HG02759 (cell line): ENCODE measurements around the gene POP4.
"Not testable (repeated sequence)": the region's sequence is repeated elsewhere in the genome, so short reads cannot be mapped to it uniquely, and the experiment has no call there.

ENCODE experiments used
- ATAC-seq: cut with Tn5 transposase; IDR thresholded peaks from one replicate; pipeline ENCODE4 v1.9.1; 2021; ENCODE audit warnings: mild to moderate bottlenecking, moderate library complexity; ENCODE audit not compliant: unreplicated experiment

Gene POP4, protein sequence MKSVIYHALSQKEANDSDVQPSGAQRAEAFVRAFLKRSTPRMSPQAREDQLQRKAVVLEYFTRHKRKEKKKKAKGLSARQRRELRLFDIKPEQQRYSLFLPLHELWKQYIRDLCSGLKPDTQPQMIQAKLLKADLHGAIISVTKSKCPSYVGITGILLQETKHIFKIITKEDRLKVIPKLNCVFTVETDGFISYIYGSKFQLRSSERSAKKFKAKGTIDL

GRCh38 chr19:29605653-29606419 is at the start of gene POP4:
Gene POP4, plus strand, starts transcription at chr19:29606283. Its CDS starts 36 bp downstream, at chr19:29606319.
- peak; percentile 80 for ATAC-seq

- ATAC-seq = not testable (repeated sequence)
These were observed 47.0 kb upstream of the POP4 start for GRCh38 chr19:29559110-29559509.

DNA sequence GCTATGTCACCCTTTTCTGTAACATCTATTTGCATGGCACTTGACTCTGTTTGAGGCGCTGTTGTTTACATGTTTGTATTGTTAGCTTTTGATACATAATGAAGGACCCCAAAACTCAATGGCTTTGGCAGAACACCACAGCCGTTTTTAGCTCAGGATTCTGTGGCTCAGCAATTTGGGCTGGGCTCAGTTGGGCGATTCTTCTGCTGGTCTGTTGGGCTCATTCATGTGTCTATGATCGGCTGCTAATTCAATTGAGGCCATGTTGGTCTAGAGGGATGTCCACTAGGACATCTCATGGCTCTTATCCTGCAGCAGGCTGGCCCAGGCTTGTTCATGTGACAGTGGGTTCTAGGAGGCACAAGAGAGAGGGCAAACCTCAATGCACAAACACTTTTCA is 46.3 kb upstream of the POP4 start:
- ATAC-seq = no peak

GRCh38 chr19:29560313-29561075 is 45.6 kb upstream of the POP4 start:
- no peak for ATAC-seq

- no peak for ATAC-seq
These were observed 44.5 kb upstream of the POP4 start for GRCh38 chr19:29561601-29562000.

DNA sequence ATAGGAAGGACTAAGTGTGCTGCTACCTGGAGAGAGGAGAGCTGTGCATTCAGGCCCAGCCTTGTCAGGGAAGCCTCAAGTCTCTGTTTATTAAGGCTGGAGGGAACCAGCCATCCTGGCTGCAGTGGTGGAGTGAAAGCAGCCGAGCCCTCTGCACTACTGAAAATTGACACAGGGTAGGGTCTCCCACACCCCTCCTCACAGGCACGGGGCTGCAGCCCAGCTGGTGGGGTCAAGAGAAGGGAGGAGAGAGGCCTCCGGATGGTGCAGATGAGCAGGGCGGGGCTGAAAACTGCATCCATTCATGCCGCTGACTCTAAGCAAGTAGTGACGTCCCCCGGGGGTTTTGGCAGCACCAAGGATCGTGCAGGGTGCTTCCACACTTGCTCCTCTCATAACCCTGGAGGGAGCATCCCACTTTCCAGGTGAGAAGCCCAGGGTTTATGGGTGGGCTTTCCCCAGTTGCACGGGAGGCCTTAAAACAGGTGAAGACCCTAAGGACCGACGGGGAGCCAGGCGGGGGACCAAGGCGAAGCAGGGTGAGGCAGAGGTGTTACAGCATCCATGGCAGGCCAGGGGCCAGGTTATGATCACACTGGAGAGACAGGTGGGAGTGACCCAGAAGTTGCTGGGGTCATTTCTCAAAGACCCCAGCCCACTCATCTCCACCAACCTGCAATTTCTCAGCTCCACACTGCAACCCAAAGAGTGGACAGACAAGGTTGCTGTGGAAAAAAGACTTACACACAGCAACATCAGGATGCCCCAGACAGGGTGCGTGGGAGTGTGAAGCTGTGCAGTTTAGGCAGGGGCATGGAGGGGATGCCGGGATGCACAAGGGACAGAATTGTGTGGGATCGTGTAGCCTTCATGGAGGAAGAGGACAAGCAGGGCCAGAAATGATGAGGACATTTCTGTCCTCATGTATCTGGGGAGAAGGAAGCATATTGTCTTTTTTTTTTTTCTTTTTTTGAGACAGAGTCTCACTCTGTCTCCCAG is 43.5 kb upstream of the POP4 start:
- no peak for ATAC-seq

- no peak for ATAC-seq
These were observed 42.5 kb upstream of the POP4 start for GRCh38 chr19:29563486-29564101.

DNA sequence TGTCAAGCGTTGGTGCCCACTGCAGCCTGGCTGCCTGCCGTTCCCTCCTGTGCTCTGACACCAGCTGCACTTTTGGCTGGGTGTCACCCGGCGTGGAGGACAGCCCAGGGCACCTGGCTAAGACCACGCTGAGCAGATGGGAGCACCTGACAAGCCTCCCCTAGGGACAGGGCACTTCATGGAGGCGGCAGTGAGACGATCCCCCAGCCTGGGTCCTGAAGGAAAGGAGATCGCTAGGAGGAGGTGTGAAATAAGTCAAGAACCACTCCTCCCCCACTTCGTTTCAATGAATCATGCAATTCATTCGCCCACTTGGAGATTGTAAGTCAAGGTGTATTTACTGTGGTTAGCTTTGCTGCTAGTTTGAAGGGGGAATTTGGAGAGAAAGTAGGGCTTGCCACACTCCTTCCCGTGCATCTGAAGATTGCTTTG is 41.5 kb upstream of the POP4 start:
- ATAC-seq = no peak

GRCh38 chr19:29565171-29565570 is 40.9 kb upstream of the POP4 start:
- no peak for ATAC-seq

DNA sequence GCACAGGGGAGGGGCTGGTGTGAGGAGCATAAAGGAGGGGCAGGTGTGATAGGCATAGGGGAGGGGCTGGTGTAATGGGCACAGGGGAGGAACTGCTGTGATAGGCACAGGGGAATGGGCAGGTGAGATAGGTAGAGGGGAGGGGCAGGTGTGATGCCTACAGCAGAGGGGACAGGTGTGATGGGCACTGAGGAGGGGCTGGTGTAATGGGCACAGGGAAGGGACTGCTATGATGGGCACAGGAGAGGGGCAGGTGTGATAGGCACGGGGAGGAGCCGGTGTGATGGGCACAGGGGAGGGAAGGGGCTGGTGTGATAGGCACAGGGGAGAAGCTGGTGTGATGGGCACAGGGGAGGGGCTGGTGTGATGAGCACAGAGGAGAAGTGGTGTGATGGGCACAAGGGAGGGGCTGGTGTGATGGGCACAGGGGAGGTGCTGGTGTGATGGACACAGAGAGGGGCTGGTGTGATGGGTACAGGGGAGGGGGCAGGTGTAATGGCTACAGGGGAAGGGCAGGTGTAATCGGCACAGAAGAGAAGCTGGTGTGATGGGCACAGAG is 39.5 kb upstream of the POP4 start:
- ATAC-seq = no peak

DNA sequence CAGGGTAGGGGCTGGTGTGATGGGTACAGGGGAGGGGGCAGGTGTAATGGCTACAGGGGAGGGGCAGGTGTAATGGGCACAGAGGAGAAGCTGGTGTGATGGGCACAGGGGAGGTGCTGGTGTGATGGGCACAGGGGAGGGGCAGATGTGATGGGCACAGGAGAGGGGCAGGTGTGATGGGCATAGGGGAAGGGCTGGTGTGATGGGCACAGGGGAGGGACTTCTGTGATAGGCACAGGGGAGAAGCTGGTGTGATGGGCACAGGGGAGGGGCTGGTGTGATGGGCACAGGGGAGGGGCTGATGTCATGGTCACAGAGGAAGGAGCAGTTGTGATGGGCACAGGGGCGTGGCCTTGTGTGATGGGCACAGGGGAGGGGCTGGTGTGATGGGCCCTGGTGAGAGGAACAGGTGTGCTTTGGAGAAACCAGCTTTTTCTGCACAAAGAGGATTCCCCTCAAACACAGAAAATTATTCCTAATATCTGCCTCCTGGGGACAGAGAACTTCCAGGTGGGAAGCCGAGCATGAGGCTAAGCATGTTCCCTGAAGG is 38.6 kb upstream of the POP4 start:
- ATAC-seq = no peak

DNA sequence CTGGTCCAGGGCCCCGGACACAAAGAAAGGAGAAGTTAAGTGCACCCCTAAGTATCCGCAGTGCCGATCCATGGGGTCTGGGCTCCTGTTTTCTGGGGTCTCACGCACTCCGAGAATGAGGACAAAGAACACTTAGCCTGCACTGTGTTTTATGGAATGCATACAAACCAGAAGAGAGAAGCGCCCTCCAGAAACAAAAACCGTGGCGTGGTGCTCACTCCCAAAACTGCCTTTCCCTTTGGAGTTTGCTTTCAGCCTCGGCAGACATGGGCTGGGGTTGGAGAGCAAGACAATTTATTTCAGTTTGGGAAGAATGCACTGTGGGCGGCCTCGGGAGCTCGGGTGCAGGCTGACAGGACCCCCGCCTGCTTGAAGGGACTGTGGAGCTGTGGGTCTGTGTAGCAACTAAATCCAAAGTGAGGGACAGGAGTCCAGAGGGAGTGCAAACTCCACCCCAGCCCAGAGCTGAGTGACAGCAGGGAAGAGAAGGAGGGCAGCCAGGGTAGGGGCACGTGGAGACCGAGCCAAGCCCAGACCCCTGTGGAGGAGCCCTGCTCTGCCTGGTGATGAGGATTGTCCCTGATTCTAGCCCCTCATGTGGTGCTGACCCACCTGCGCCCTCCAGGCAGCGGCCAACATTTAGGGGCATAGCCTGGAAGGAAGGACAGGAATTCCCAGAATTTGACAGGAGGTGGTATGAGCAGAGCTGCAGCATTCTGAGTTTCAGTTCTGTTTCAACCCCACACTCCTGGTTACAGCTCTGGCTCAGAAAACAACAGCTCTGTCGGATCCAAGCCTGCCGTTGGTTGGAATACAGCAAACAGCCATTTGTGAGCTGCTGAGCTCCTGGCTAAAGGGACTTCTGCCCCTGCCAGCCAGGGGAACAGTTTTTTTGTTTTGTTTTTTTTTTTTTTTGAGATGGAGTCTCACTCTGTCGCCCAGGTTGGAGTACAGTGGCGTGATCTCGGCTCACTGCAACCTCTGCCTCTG is 37.8 kb upstream of the POP4 start:
- ATAC-seq = no peak

- ATAC-seq = no peak
These were observed 36.8 kb upstream of the POP4 start for GRCh38 chr19:29569038-29569911.

GRCh38 chr19:29571181-29571580 is 34.9 kb upstream of the POP4 start:
- ATAC-seq = no peak

DNA sequence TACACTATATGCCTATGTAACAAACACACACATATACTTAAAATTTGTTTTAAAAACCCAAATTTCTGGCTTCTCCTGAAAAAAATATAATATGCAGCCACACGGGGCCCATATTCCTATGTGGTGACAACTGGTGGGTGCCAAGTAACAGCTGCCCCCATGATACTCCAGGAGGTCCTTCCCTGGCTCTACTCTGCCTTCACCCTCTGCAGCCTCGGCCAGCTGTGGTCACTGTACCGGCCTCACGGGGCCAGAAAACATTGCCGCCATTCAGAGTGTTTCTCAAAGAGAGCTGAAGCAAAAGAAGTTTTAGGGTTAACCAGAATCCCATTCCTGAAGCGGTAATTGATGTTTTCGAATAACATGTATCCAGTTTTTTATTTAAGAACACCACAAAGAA is 32.6 kb upstream of the POP4 start:
- ATAC-seq = no peak

DNA sequence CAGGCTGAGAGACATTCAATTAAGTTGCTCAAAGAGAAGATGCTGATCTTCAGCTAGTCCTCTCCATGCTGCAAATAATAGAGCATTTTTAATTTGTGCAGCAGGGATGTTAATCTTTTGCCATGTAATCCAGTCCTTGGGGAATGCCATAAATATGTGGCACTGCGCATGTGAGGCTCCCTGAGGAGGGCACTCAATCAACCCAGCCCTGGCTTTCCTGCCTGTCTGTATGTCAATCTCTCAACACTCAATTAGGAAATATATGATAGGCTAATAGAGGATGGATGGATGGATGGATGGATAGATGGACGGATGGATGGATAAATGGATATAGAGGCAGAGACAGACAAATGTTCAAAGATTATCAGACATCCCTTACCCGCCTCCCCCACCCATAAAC is 31.6 kb upstream of the POP4 start:
- no peak for ATAC-seq

DNA sequence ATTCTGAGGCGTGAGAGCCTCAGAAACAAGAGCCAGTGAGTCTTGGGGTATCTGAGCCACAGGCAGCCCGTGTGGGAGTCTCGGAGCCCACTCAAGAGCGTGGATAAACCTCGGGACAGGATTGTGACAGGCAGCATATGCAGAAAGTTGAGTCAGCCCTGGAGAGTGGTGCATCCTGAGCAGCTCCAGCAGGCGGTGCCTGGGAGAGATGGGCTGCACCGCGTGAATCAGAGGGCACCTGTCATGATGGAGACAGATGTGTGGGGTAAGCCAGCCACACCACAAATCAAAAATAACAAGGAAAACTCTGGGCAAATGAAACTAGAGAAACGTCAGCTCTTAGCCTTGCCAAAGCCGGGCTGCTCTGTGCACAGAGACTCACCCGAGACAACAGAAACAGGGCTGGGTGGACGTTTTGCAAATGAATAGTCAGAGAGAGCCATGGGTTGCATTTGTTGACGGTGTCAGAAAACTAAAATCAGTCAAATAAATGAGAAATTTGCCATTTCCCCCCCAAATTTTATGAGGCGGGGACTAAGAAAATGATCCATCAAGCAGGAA is 30.0 kb upstream of the POP4 start:
- ATAC-seq = no peak
